Measurements from ENCODE around the gene CLASP1.
A peak's percentile ranks its signal among the peaks of the same experiment; 100 is the strongest.

Gene CLASP1

GRCh38 chr2:121603185-121603584 lies 46.1 kb downstream of the CLASP1 start:
- Mint-ChIP-seq H3K27me3 (ENCODE audit: low read depth) (no peaks in the 10 kb centered on the region), H3K36me3 (ENCODE audit: low read depth) (peaks cover 64% of the 10 kb centered on the region), H3K4me3 (peak overlapping the region in 2 of 3 experiments; percentile 7 to 61), H3K4me1 (peaks cover 43% of the 10 kb centered on the region), H3K9me3 (no peaks in the 10 kb centered on the region), H3K27ac (no peak overlapping the region)
- no peak for TF ChIP-seq CTCF (IDR thresholded peaks at IDR 0.05; ENCODE audit: unreplicated experiment in 3 of 3)

- H3K27me3 Mint-ChIP-seq (ENCODE audit: low read depth): no peaks in the 10 kb centered on the region
- peaks cover 50% of the 10 kb centered on the region for H3K4me1 Mint-ChIP-seq
- no peak for TF ChIP-seq CTCF (IDR thresholded peaks at IDR 0.05; ENCODE audit: unreplicated experiment in 3 of 3)
- H3K27ac Mint-ChIP-seq: no peak overlapping the region
- no peak overlapping the region for H3K4me3 Mint-ChIP-seq
- H3K9me3 Mint-ChIP-seq: no peaks in the 10 kb centered on the region
- H3K36me3 Mint-ChIP-seq (ENCODE audit: low read depth): peaks cover 47% of the 10 kb centered on the region
Observed at GRCh38 chr2:121599963-121600651, 49.2 kb downstream of the CLASP1 start.

- TF ChIP-seq CTCF (IDR thresholded peaks at IDR 0.05; ENCODE audit: unreplicated experiment in 3 of 3): no peak
- H3K27ac Mint-ChIP-seq: no peak overlapping the region
- peaks cover 48% of the 10 kb centered on the region for H3K4me1 Mint-ChIP-seq
- H3K27me3 Mint-ChIP-seq (ENCODE audit: low read depth): no peaks in the 10 kb centered on the region
- no peaks in the 10 kb centered on the region for H3K9me3 Mint-ChIP-seq
- H3K4me3 Mint-ChIP-seq: no peak overlapping the region
- peaks cover 31% of the 10 kb centered on the region for H3K36me3 Mint-ChIP-seq (ENCODE audit: low read depth)
Observed at GRCh38 chr2:121598087-121598486, 51.2 kb downstream of the CLASP1 start.

- Mint-ChIP-seq H3K27ac (peak overlapping the region; percentile 58 to 88 (median 85)), H3K27me3 (ENCODE audit: low read depth) (no peaks in the 10 kb centered on the region), H3K4me1 (peaks cover 39% of the 10 kb centered on the region), H3K36me3 (ENCODE audit: low read depth) (peaks cover 22% of the 10 kb centered on the region), H3K9me3 (no peaks in the 10 kb centered on the region), H3K4me3 (no peak overlapping the region)
- peak; percentile 31 to 54 (median 36) for TF ChIP-seq CTCF (IDR thresholded peaks at IDR 0.05; ENCODE audit: unreplicated experiment in 3 of 3)
Observed at GRCh38 chr2:121596221-121597080, 52.8 kb downstream of the CLASP1 start.

GRCh38 chr2:121595012-121595891 lies 54.0 kb downstream of the CLASP1 start:
- H3K27me3 Mint-ChIP-seq (ENCODE audit: low read depth): no peaks in the 10 kb centered on the region
- H3K4me3 Mint-ChIP-seq: peak overlapping the region in 1 of 3 experiments; percentile 57
- H3K27ac Mint-ChIP-seq: peak overlapping the region; percentile 58 to 88 (median 85)
- TF ChIP-seq CTCF (IDR thresholded peaks at IDR 0.05; ENCODE audit: unreplicated experiment in 3 of 3): no peak
- peaks cover 36% of the 10 kb centered on the region for H3K4me1 Mint-ChIP-seq
- peaks cover 16% of the 10 kb centered on the region for H3K36me3 Mint-ChIP-seq (ENCODE audit: low read depth)
- H3K9me3 Mint-ChIP-seq: no peaks in the 10 kb centered on the region
